Stimulated activated CD4-positive, alpha-beta T cell treated with anti-CD3 and anti-CD28 coated beads, TNF-alpha, amount 100 ng/mL, for 24 hours (primary cell): ENCODE data around the gene ZNF324B.
"Not testable (repeated sequence)": the region's sequence is repeated elsewhere in the genome, so short reads cannot be mapped to it uniquely, and the experiment has no call there.

Source experiments
- DNase-seq, 3 experiments: peaks; one replicate each; pipeline ENCODE4 v3.0.0-alpha.2; 2020; ENCODE audit warnings: low read depth in 3 of 3

The ZNF324B gene

GRCh38 chr19:58480481-58480830, 29.0 kb downstream of the ZNF324B start:
- DNase-seq, result no peak

DNA sequence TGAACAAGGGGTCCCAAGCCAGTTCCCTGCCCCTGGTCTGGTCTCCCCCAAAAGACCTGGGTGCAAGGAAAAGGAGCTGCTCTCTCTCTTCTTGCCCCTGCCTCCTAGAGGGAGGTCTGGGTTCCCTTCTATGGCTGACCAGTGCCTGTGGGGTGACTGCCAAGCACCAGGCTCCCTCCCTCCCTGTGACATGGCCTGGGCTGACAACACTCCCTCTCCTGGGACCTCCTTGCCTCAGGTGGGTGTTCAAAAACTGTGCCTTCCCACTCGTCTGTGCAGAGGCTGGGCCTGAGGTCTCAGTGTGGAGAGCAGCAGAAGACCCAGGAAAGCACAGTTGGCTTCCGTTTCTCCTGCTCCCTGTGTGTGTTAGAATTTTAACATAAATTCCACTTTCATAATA, 29.4 kb downstream of the ZNF324B start:
- no peak for DNase-seq

- no peak for DNase-seq
Observed at GRCh38 chr19:58482372-58482771, 30.9 kb downstream of the ZNF324B start.

DNA sequence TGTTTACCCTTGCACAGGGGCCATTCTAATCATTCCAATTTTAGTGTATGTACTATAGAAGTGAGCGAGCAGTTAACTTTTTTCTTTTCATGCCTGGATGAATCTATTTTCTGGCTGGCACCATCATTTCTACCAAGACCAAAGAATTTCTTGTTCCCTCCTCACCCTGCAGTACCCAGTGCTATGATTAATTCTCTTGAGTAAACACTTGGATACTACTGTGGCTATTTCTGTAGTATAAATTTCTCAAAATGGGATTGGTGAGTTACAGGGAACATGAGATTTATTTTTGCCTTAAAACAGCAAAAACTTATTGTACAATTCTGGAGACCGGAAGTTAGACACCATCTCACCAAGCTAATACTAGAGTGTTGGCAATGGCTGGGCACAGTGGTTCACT, 32.4 kb downstream of the ZNF324B start:
- DNase-seq, result no peak

DNA sequence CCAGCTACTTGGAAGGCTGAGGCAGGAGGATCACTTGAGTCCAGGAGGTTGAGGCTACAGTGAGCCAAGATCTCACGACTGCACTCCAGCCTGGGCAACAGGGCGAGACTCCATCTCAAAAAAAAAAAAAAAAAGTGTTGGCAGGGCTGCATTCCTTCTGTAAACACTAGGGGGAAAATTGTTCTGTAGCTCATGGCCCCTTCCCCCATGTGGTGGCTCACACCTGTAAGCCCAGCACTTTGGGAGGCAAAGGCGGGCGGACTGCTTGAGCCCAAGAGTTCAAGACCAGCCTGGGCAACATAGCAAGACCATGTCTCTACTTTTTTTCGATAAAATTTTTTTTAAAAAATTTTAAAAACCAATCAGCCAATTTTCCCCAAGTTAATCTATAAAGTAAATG, 32.9 kb downstream of the ZNF324B start:
- DNase-seq, result not testable (repeated sequence)

DNA sequence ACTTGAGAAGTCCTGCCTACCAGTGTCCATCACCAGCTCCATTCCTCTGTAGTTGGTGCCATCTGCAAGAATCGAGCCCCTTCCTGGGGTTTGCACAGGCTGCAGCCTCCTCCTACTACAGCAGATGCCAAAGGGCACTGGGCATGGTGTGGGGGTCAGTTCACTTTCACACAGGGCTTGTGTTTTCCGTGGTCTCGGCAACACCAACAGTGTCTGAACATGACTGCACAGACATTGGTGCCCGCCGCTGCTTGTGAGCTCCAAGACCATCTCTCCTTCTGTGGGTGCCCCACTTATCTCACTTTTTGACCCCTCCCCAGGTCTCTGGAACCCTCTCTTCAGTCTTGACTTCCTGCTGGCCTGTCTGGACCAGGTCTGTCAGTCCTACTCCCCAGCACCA, 40.0 kb downstream of the ZNF324B start:
- no peak for DNase-seq

GRCh38 chr19:58492265-58492664, 40.8 kb downstream of the ZNF324B start:
- no peak for DNase-seq

DNA sequence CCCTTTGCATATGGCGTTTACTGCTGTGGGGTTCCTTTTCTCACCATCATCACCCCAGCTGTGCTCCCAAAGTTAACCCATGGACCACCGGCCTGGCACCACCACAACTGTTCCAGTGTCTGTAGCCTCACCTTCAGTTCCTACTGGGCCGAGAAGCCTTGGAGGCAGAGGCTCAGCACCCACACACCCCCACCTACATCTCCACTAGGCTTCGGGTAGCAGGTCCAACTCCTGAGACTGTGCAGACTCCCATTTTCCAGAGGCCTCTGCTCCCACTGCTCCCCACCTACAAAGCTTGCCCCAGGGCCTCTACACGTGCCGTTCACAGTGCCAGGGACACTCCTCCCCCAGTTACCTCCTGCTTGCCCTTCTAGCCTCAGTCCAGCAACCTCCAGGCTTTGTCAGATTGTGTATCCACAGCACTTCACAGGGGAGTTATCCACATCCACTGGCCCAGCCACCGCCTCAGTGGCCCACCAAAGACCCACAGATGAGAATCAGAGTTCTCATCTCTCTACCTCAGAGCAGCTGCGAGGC, 46.3 kb downstream of the ZNF324B start:
- no peak for DNase-seq

- DNase-seq, result no peak
Observed at GRCh38 chr19:58498316-58499020, 47.0 kb downstream of the ZNF324B start.

- DNase-seq, result peak; percentile 97 to 100 (median 98)
Observed at GRCh38 chr19:58499021-58499927, 47.9 kb downstream of the ZNF324B start.

DNA sequence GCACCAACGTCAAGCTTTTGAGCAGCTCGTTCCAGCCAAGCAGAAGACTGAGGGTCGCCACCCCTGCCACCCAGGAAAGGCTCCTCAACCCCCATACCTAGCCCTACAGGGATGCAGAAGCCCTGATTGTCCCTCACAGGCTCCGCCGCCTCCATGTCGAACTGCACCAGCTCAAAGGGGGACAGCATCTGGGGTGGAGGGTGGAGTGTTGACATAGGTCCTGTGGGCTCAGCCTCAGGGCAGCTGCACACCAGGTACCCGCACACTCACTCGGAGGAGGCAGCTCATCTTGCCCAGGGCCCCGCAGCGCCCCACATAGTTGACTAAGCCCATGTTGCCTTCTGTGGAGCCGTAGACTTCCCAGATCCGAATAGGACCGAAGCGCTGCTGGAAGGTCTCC, 48.8 kb downstream of the ZNF324B start:
- DNase-seq, result no peak
